ENCODE data around the gene ARSI.

ARSI gene

GRCh38 chr5:150289551-150290390 is 12.9 kb downstream of the ARSI start, which contains the start of gene CAMK2A:
Gene CAMK2A, minus strand, starts transcription at chr5:150289773. Its CDS starts 148 bp downstream, at chr5:150289625.
- DNase-seq: no peak

GRCh38 chr5:150288791-150289190 is 13.9 kb downstream of the ARSI start:
- DNase-seq: no peak

- DNase-seq: no peak
Observed at GRCh38 chr5:150288361-150288760, 14.3 kb downstream of the ARSI start.

DNA sequence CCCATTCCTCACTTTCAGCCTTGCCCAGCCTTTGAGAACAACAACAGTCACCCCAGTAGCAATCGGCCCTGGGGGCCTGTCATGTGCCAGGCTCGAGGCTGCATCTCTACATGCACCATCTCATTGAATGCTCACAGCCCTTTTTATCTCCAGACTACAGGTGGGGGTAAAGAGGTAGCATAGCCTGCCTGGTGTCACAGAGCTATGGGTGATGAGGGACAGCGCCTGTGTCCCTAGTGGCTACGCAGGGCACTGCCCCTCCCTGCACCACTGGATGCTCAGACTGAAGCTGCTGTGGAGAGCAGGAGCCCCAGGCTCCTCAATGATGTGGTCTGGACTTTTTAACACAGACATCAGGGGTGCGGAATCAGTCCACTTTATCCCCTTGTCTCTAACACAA is 15.9 kb downstream of the ARSI start:
- no peak for DNase-seq

GRCh38 chr5:150285114-150285513 is 17.6 kb downstream of the ARSI start:
- DNase-seq: no peak

GRCh38 chr5:150284311-150284710 is 18.4 kb downstream of the ARSI start:
- no peak for DNase-seq

- no peak for DNase-seq
Observed at GRCh38 chr5:150283904-150284303, 18.8 kb downstream of the ARSI start.

GRCh38 chr5:150281987-150282386 is 20.7 kb downstream of the ARSI start:
- no peak for DNase-seq

DNA sequence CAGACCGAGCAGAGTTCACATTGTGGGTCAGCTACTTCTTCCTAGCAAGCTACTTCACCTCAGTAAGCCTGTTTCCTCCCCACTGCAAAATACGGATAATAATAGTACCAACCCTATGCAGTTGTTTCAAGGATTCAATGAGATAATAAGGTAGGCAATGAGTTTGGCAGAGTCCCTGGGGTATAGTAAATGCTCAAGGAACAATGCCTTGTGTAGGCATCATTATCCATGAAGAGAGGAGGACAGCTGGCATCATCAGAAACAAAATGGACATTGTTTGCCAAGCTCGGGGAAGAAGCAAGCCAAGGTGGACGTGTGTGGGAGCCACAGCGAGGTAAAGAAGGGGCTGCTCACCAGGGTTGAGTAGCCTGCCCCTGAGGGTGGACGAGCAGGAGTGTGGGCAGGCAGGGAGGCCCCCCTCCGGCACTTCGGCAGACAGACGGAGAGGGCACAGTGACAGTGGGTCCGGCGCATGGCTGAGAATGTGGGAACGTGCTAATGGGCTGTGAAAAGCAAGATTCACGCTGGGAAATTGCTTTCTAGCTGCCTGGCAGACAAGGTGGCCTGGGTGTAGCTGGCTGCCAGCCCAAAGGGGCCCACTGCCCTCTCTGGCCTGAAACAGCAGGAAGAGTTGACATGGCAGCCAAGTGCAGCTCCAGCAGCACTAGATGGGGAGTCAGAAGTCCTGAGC is 23.2 kb downstream of the ARSI start:
- DNase-seq: no peak

GRCh38 chr5:150278916-150279315 is 23.8 kb downstream of the ARSI start:
- no peak for DNase-seq

- no peak for DNase-seq
Observed at GRCh38 chr5:150278046-150278730, 24.5 kb downstream of the ARSI start.

- no peak for DNase-seq
Observed at GRCh38 chr5:150277043-150277442, 25.7 kb downstream of the ARSI start.

DNA sequence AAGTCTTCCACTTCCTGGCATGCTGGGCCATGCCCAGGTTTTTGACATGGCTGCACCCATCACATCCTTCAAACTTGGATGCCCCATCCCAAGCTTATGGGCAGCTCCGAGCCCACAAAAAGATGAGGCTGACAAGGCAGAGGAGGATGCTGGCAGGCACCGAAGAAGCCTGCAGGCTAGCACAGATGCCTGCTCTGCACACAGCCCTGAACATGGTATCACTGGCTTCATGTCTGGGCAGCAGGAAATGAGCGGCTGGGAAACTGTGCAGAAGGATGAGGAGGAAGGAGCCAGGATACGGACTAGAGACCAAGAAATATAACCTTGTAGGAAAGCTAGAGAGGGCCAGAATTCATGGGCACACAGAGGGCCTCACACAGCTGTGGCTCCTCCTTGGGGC is 27.9 kb downstream of the ARSI start:
- no peak for DNase-seq

DNA sequence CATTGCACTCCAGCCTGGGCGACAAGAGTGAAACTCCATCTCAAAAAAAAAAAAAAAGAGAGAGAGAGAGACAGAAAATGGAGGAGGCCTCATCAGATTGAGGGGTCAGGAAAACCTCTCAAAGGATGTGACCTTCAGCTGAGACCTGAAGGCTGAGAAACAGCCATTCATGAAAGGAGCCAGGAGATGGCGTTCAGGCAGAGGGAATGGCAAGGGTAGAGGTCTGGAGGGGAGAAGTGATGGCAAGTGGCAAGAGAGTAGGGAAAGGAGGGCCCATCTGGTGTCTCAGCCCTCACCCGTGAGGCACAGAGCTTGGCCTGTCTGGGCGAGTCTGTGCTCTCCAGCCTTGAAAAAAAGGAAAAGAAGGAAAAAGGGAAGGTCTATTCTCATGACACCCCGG is 30.2 kb downstream of the ARSI start:
- peak; percentile 32 for DNase-seq

- no peak for DNase-seq
Observed at GRCh38 chr5:150271923-150272322, 30.8 kb downstream of the ARSI start.

DNA sequence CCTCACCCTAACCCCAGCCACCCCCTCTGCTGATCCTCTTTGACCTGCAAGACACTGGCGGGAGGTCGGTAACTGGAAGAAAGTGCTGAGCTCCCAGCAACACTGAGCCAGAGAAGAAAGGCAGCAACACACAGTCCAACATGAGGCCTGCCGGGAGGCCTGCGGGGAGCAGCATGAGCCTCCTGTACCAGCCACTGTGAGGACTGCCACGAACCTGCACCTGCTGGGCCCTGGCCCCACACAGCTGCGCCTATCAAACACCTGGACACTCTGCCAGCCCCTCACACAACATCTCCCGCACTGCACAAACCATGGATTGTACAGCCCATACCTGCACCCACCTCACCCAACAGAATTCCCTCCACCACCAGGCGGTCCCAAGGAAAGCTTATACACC is 31.4 kb downstream of the ARSI start:
- no peak for DNase-seq

GRCh38 chr5:150270541-150271295 is 32.0 kb downstream of the ARSI start:
- no peak for DNase-seq

DNA sequence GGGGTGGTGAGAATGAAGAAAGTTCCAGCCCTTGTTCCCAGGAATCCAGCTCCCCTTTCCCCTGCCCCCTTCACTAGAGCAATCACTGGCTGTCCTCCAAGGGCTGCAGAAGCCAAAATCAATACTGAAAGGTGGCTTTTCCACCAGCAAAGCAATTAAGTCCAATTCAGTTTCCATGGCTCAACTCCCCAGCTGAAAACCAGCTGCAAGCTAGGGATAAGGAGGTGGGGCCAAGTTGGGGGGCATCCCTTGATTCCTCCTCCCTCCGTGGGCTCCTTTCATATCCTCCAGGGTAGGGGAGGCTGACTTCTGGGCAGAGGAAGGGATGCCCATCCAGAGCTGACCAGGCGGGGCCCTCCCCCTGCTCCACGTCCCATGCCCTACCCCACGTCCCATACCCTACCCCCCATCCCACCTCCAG is 35.8 kb downstream of the ARSI start:
- no peak for DNase-seq

GRCh38 chr5:150265870-150266383 is 36.8 kb downstream of the ARSI start:
- no peak for DNase-seq

DNA sequence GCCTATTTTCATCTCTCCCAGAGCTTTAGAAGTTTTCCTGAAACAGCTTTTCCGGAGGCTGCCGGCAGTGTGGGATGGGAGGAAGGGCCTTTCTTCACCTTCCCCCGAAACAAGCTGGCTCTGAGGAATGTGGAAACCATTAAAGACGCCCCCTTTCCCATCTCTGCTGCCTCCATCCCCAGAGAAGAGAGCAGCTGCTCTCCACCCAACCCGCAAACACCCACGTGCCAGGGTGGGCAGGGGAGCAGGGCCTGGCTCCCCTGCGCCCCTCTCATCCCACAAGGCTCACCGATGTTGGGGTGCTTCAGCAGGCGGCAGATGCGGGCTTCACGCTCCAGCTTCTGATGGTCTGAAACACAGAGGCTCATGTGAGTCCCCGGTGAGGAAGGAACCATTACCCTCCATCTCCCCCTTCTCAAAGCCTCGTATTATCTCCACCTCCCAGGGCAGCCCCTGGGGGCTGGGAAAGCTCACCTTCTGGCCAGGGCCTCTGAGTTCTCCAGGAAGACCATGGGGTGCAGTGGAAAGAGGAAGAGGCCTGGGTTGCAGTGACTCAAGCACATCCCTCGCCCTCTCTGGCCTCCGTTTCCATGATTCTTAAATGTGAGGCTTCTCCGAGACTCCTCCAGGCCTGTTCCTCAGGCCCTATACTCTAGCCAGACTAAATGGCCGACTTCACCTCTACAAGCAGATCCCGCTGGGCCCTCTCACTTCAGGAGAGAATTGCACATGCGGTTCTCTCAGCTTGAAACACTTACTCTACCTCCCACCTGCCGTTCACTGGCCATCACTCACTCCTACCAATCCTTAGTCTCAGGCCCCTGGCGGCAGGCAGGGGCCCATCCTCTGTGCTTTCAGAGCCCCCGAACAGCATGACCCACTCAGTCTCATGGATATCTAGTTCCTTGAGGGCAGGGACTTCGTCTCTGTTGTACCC is 37.8 kb downstream of the ARSI start:
- DNase-seq: no peak

- DNase-seq: peak; percentile 59
Observed at GRCh38 chr5:150263801-150264621, 38.7 kb downstream of the ARSI start.
